Upper lobe of left lung (tissue), 4 donors: ENCODE data around the gene TAGLN2.

Experiments
- EP300 ChIP-seq, 4 donors: sonication (generic); formaldehyde crosslinking; IDR thresholded peaks; one replicate each; pipeline ENCODE4 v1.5.1; 2017; ENCODE audit warnings: antibody characterized with exemption in 4 of 4, control low read depth in 2 of 4
- POLR2A ChIP-seq, 4 donors: fragments of 450-650 bp; IDR thresholded peaks; one replicate each; pipeline ENCODE4 v1.5.1; 2016 to 2017; ENCODE audit warnings: antibody characterized with exemption in 4 of 4, mild to moderate bottlenecking in 2 of 4
- POLR2AphosphoS5 ChIP-seq, 2 donors: sonication (generic); formaldehyde crosslinking; IDR thresholded peaks; one replicate each; pipeline ENCODE4 v1.5.1; 2017; ENCODE audit warnings: antibody characterized with exemption in 2 of 2
- TF ChIP-seq, protein P1 (sequence below), 6 experiments: fragments of 450-650 bp in 4 of 6; fragments of 200-600 bp in 2 of 6; sonication (generic) in 2 of 6; IDR thresholded peaks; one replicate each; pipeline ENCODE4 v1.5.1; 2016 to 2019; ENCODE audit warnings: antibody characterized with exemption in 6 of 6

GRCh38 chr1:159957824-159958268 is 32.5 kb upstream of the TAGLN2 start:
- TF ChIP-seq, protein P1, sequence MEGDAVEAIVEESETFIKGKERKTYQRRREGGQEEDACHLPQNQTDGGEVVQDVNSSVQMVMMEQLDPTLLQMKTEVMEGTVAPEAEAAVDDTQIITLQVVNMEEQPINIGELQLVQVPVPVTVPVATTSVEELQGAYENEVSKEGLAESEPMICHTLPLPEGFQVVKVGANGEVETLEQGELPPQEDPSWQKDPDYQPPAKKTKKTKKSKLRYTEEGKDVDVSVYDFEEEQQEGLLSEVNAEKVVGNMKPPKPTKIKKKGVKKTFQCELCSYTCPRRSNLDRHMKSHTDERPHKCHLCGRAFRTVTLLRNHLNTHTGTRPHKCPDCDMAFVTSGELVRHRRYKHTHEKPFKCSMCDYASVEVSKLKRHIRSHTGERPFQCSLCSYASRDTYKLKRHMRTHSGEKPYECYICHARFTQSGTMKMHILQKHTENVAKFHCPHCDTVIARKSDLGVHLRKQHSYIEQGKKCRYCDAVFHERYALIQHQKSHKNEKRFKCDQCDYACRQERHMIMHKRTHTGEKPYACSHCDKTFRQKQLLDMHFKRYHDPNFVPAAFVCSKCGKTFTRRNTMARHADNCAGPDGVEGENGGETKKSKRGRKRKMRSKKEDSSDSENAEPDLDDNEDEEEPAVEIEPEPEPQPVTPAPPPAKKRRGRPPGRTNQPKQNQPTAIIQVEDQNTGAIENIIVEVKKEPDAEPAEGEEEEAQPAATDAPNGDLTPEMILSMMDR (IDR thresholded peaks at IDR 0.05) = no peak
- TF ChIP-seq POLR2AphosphoS5 (IDR thresholded peaks at IDR 0.05) (no peak), POLR2A (IDR thresholded peaks at IDR 0.05) (no peak), EP300 (IDR thresholded peaks at IDR 0.05) (no peak)
